H1 (cell line): ENCODE results near the gene INKA2. TPM values are rescaled to one million over a fixed set of nuclear protein-coding genes. Genes with fewer than 3 reads are reported as not detected.
A peak's percentile ranks its signal among the peaks of the same experiment; 100 is the strongest.

Source experiments
- CTCF ChIA-PET: fragments of 300-600 bp; sonication (Branson Sonifier 250); formaldehyde crosslinking; loops from one replicate; lab custom pipeline; 2021; ENCODE audit not compliant: partially characterized antibody; lab: Charles Lee
- POLR2A ChIA-PET: fragments of 300-600 bp; sonication (Branson Sonifier 250); formaldehyde crosslinking; loops from one replicate; lab custom pipeline; 2021; ENCODE audit warnings: inconsistent platforms; ENCODE audit not compliant: partially characterized antibody; lab: Charles Lee
- DNase-seq, 2 experiments: peaks; one replicate each; pipeline versions ENCODE4 v3.0.0 to v3.0.0-alpha.2; 2010 to 2022; ENCODE audit warnings: low spot score in 2 of 2, low read depth in 1 of 2, mixed read lengths in 1 of 2
- FAIRE-seq: peaks from 2 replicates; lab custom pipeline; 2011; peaks lifted over from hg19 to GRCh38; lab: Jason Lieb, UNC
- H2AFZ ChIP-seq: 2 replicates; pipeline ENCODE4 v1.8.1; 2012; ENCODE audit warnings: low read length, inconsistent platforms
- H2AK5ac ChIP-seq: 2 replicates; pipeline ENCODE4 v1.6.1; 2013; ENCODE audit warnings: low read depth, low read length
- H2BK120ac ChIP-seq: replicated peaks from 2 replicates; pipeline ENCODE3; 2013; ENCODE audit warnings: low read depth, low read length, inconsistent platforms
- H2BK12ac ChIP-seq: 2 replicates; pipeline ENCODE4 v1.6.1; 2013; ENCODE audit warnings: low read depth, low read length
- H2BK15ac ChIP-seq: 2 replicates; pipeline ENCODE4 v1.6.1; 2013; ENCODE audit warnings: low read length
- H2BK20ac ChIP-seq: 2 replicates; pipeline ENCODE4 v1.6.1; 2013; ENCODE audit warnings: low read length
- H2BK5ac ChIP-seq: 2 replicates; pipeline ENCODE4 v1.6.1; 2013; ENCODE audit warnings: low read depth, low read length
- H3K14ac ChIP-seq: 2 replicates; pipeline ENCODE4 v1.6.1; 2013; ENCODE audit warnings: inconsistent platforms; ENCODE audit not compliant: insufficient read length
- H3K18ac ChIP-seq: 2 replicates; pipeline ENCODE4 v1.6.1; 2013; ENCODE audit warnings: low read length; ENCODE audit errors: extremely low read depth
- H3K23ac ChIP-seq: 2 replicates; pipeline ENCODE4 v1.6.1; 2013; ENCODE audit warnings: inconsistent platforms; ENCODE audit not compliant: insufficient read length
- H3K23me2 ChIP-seq: 2 replicates; pipeline ENCODE4 v1.6.1; 2013; ENCODE audit warnings: low read depth, low read length
- H3K27ac ChIP-seq: 2 replicates; pipeline ENCODE4 v1.6.1; 2011; ENCODE audit warnings: low read depth, low read length, inconsistent platforms
- H3K27me3 ChIP-seq, 4 experiments: replicated peaks in 1 of 4; 1 replicate in 1 of 4; 2 replicates in 3 of 4; pipeline versions ENCODE4 v1.6.1 to v1.8.1; 2011 to 2013; ENCODE audit warnings: low read length in 3 of 4, mild to moderate bottlenecking in 3 of 4, inconsistent platforms in 2 of 4, mixed read lengths in 2 of 4, moderate library complexity in 1 of 4; ENCODE audit not compliant: control insufficient read depth in 3 of 4, insufficient read depth in 3 of 4; ENCODE audit errors: extremely low read depth in 1 of 4
- H3K36me3 ChIP-seq, 4 experiments: 2 replicates each; pipeline versions ENCODE4 v1.6.1 to v1.8.1; 2011 to 2013; ENCODE audit warnings: mild to moderate bottlenecking in 4 of 4, low read length in 3 of 4, moderate library complexity in 2 of 4, control low read depth in 1 of 4, inconsistent platforms in 1 of 4; ENCODE audit not compliant: insufficient read depth in 4 of 4, control insufficient read depth in 2 of 4
- H3K4ac ChIP-seq: replicated peaks from 2 replicates; pipeline ENCODE3; 2013; ENCODE audit warnings: low read length, low read depth, mixed read lengths, inconsistent platforms; ENCODE audit not compliant: insufficient read length
- H3K4me1 ChIP-seq, 4 experiments: replicated peaks in 1 of 4; 1 replicate in 1 of 4; 2 replicates in 3 of 4; pipeline versions ENCODE4 v1.6.1 to v1.8.1; 2011 to 2013; ENCODE audit warnings: low read length in 3 of 4, inconsistent platforms in 2 of 4, mixed read lengths in 1 of 4; ENCODE audit not compliant: insufficient read depth in 4 of 4, control insufficient read depth in 3 of 4
- H3K4me2 ChIP-seq, 2 experiments: 2 replicates each; pipeline versions ENCODE4 v1.6.1 to v1.8.1; 2011 to 2013; ENCODE audit warnings: low read depth in 2 of 2, low read length in 2 of 2, control low read depth in 1 of 2, inconsistent platforms in 1 of 2, mild to moderate bottlenecking in 1 of 2; ENCODE audit not compliant: insufficient read depth in 1 of 2
- H3K4me3 ChIP-seq, 4 experiments: fragments of 200-600, 300-600 bp in 1 of 4; sonication (generic), shearing (Covaris generic), sonication (Bioruptor Twin) in 1 of 4; 2 replicates each; pipeline versions ENCODE4 v1.5.1 to v1.8.1; 2011 to 2016; ENCODE audit warnings: low read length in 4 of 4, low read depth in 3 of 4, control low read depth in 2 of 4, inconsistent platforms in 2 of 4, mild to moderate bottlenecking in 2 of 4, mixed read lengths in 1 of 4, moderate library complexity in 1 of 4; ENCODE audit not compliant: insufficient read depth in 2 of 4; ENCODE audit errors: extremely low read depth in 1 of 4
- H3K56ac ChIP-seq: replicated peaks from 2 replicates; pipeline ENCODE3; 2013; ENCODE audit warnings: low read depth, mild to moderate bottlenecking, mixed read lengths, low read length, inconsistent platforms; ENCODE audit not compliant: insufficient read length
- H3K79me1 ChIP-seq: 2 replicates; pipeline ENCODE4 v1.6.1; 2013; ENCODE audit warnings: low read depth, low read length, control low read depth
- H3K79me2 ChIP-seq, 2 experiments: 2 replicates each; pipeline versions ENCODE4 v1.6.1 to v1.8.1; 2012 to 2013; ENCODE audit warnings: low read length in 2 of 2, mild to moderate bottlenecking in 2 of 2, inconsistent platforms in 1 of 2; ENCODE audit not compliant: insufficient read depth in 2 of 2, control insufficient read depth in 1 of 2
- H3K9ac ChIP-seq, 4 experiments: replicated peaks in 1 of 4; 1 replicate in 1 of 4; 2 replicates in 3 of 4; pipeline versions ENCODE4 v1.6.1 to v1.8.1; 2011 to 2013; ENCODE audit warnings: low read depth in 3 of 4, low read length in 3 of 4, control low read depth in 2 of 4, mild to moderate bottlenecking in 2 of 4, moderate library complexity in 2 of 4, inconsistent platforms in 1 of 4; ENCODE audit errors: extremely low read depth in 1 of 4
- H3K9me3 ChIP-seq, 2 experiments: 2 replicates each; pipeline versions ENCODE4 v1.6.1 to v1.8.1; 2012 to 2013; ENCODE audit warnings: mild to moderate bottlenecking in 2 of 2, moderate library complexity in 2 of 2, control low read depth in 1 of 2, inconsistent platforms in 1 of 2, low read depth in 1 of 2, low read length in 1 of 2, mixed read lengths in 1 of 2; ENCODE audit not compliant: insufficient read depth in 2 of 2
- H4K20me1 ChIP-seq, 2 experiments: replicated peaks in 1 of 2; 2 replicates each; pipeline versions ENCODE3 to v1.8.1; 2011 to 2013; ENCODE audit warnings: inconsistent platforms in 2 of 2, low read length in 2 of 2, mild to moderate bottlenecking in 1 of 2; ENCODE audit not compliant: insufficient read depth in 2 of 2, control insufficient read depth in 1 of 2
- H4K5ac ChIP-seq: 2 replicates; pipeline ENCODE4 v1.6.1; 2013; ENCODE audit warnings: low read length, low read depth, mixed read lengths, inconsistent platforms; ENCODE audit not compliant: insufficient read length
- H4K8ac ChIP-seq: 2 replicates; pipeline ENCODE4 v1.8.0; 2013; ENCODE audit warnings: mild to moderate bottlenecking, moderate library complexity, low read length, inconsistent platforms; ENCODE audit not compliant: insufficient read depth; ENCODE audit errors: extremely low read depth
- H4K91ac ChIP-seq: replicated peaks from 2 replicates; pipeline ENCODE3; 2013; ENCODE audit warnings: low read length, mixed read lengths, inconsistent platforms; ENCODE audit not compliant: insufficient read length
- BRCA1 ChIP-seq: IDR thresholded peaks from 2 replicates; pipeline ENCODE4 v1.6.1; 2012; ENCODE audit warnings: low read depth, low read length, improper control_type of control experiment
- CBX8 ChIP-seq: fragments of 300-800, 300-1000 bp; sonication (generic); IDR thresholded peaks from 2 replicates; pipeline ENCODE4 v1.7.1; 2016; ENCODE audit warnings: low read depth, low read length, borderline replicate concordance
- CHD2 ChIP-seq: IDR thresholded peaks from 2 replicates; pipeline ENCODE4 v1.6.1; 2012; ENCODE audit warnings: low read length, improper control_type of control experiment
- JUN ChIP-seq: IDR thresholded peaks from 2 replicates; pipeline ENCODE4 v1.6.1; 2011; ENCODE audit warnings: low read depth, mild to moderate bottlenecking, improper control_type of control experiment, low read length
- KDM5A ChIP-seq: fragments of 200-600 bp; IDR thresholded peaks from 2 replicates; pipeline ENCODE4 v1.7.1; 2012; ENCODE audit warnings: mild to moderate bottlenecking, low read length, inconsistent platforms, mixed read lengths
- MAX ChIP-seq: IDR thresholded peaks from 2 replicates; pipeline ENCODE4 v1.6.1; 2012; ENCODE audit warnings: inconsistent platforms
- NRF1 ChIP-seq: IDR thresholded peaks from 2 replicates; pipeline ENCODE4 v1.6.1; 2011; ENCODE audit warnings: mild to moderate bottlenecking, low read depth, low read length, improper control_type of control experiment
- POLR2AphosphoS5 ChIP-seq: IDR thresholded peaks from 2 replicates; pipeline ENCODE4 v1.6.1; 2011; ENCODE audit warnings: low read depth, low read length
- RAD21 ChIP-seq, 2 experiments: IDR thresholded peaks in 1 of 2; conservative IDR thresholded peaks in 1 of 2; 2 replicates each; pipeline ENCODE4 v1.6.1; 2011; ENCODE audit warnings: low read depth in 2 of 2, low read length in 2 of 2, improper control_type of control experiment in 1 of 2, inconsistent platforms in 1 of 2, mild to moderate bottlenecking in 1 of 2, moderate library complexity in 1 of 2
- RXRA ChIP-seq: IDR thresholded peaks from 2 replicates; pipeline ENCODE4 v1.6.1; 2011; ENCODE audit warnings: low read depth, mild to moderate bottlenecking, low read length, moderate library complexity; ENCODE audit not compliant: insufficient read depth
- SRF ChIP-seq: IDR thresholded peaks from 2 replicates; pipeline ENCODE4 v1.6.1; 2011; ENCODE audit warnings: mild to moderate bottlenecking, low read depth, low read length, moderate library complexity
- YY1 ChIP-seq: IDR thresholded peaks from 2 replicates; pipeline ENCODE4 v1.6.1; 2011; ENCODE audit warnings: low read depth, mild to moderate bottlenecking, low read length
- whole genome bisulfite sequencing, 2 experiments: shearing (Covaris generic) in 1 of 2; methylation state at CpG; one replicate each; pipeline versions ENCODE4 v1.1.6 to v1.1.7; 2013 to 2015; ENCODE audit warnings: low lambda C conversion rate in 2 of 2, mixed read lengths in 2 of 2, inconsistent platforms in 1 of 2, low coverage in 1 of 2, missing lambda C conversion rate in 1 of 2; ENCODE audit not compliant: insufficient replicate concordance in 2 of 2, insufficient coverage in 1 of 2, insufficient read length in 1 of 2; ENCODE audit errors: extremely low coverage in 1 of 2, missing lambda C conversion rate in 1 of 2; 5-methylcytosine and 5-hydroxymethylcytosine counted together
- polyA plus RNA-seq, 7 experiments: library from polyadenylated mRNA; depleted of rRNA in 3 of 7; stranded (reverse) in 5 of 7; unstranded in 2 of 7; fragments of >200 nt in 5 of 7; fragments of 200-250 nt in 2 of 7; gene quantifications; 1 replicate in 5 of 7; 2 replicates in 1 of 7; 4 replicates in 1 of 7; pipeline versions ENCODE4 v1.2.1 to v1.2.3, GENCODE V29; 2011 to 2013; ENCODE audit warnings: missing spikeins in 2 of 7, mixed read lengths in 2 of 7
- total RNA-seq: library from RNA; stranded (reverse); fragmentation: NEBNext Ultra II Directional; extraction: Animal tissue kit (Norgen Biotek cat#: 25700); gene quantifications from 2 replicates; pipeline ENCODE4 v1.2.1, GENCODE V29; 2021

Gene INKA2
- total and polyA plus RNA-seq, 2 of the 8 experiments (the other 6 are each of a cell fraction or from before 2014, with no cell fraction given), result 4.2 to 11.5 TPM

GRCh38 chr1:111733183-111733991, 5.8 kb downstream of the INKA2 start:
- Histone ChIP-seq H3K9me3 (no peaks in the 10 kb centered on the region), H3K56ac (no peak overlapping the region), H3K79me1 (peaks cover 17% of the 10 kb centered on the region), H3K4me2 (no peak overlapping the region), H3K4me1 (peaks cover 19 to 36% (median 28%) of the 10 kb centered on the region in 4 experiments), H2BK20ac (no peak overlapping the region), H2AK5ac (no peak overlapping the region), H3K4me3 (no peak overlapping the region), H3K79me2 (peaks cover 0 to 62% of the 10 kb centered on the region in 2 experiments; a peak in 3 of 4 replicates), H3K27ac (no peak overlapping the region), H3K36me3 (peaks cover 0 to 3% (median 1%) of the 10 kb centered on the region in 4 experiments; a peak in 3 of 8 replicates), H3K9ac (no peak overlapping the region), H4K20me1 (peaks cover 3 to 10% of the 10 kb centered on the region in 2 experiments), H4K8ac (no peak overlapping the region), H3K14ac (no peak overlapping the region), H4K5ac (no peak overlapping the region), H2BK12ac (no peak overlapping the region), H3K4ac (no peak overlapping the region), H3K27me3 (no peaks in the 10 kb centered on the region; a peak in 1 of 7 replicates), H3K18ac (no peak overlapping the region), H3K23me2 (peaks cover 6% of the 10 kb centered on the region; the same call in 1 of the 2 replicates), H2BK5ac (no peak overlapping the region), H2AFZ (no peak overlapping the region), H4K91ac (no peak overlapping the region), H2BK120ac (no peak overlapping the region), H3K23ac (no peak overlapping the region), H2BK15ac (no peak overlapping the region)
- FAIRE-seq (no peak), DNase-seq (peak in 1 of 2 experiments; percentile 29)
- ChIA-PET POLR2A (interaction anchor here (19.0 kb wide), 1 partner anchor 12 kb away, joined by 343 read pairs; no protein-coding TSS in a partner anchor), CTCF (interaction anchor here (0.7 to 42.0 kb wide), 5 partner anchors 4 to 253 kb away, joined by 3 to 1070 read pairs (median 3); partner anchors contain the start of genes DDX20 and INKA2)
- 95% methylated on average over 9 of the region's 9 CpGs; no CpG with 5 or more reads in 1 of the 2 experiments for WGBS, 2 experiments
- TF ChIP-seq SRF (no peak), RXRA (no peak), CBX8 (no peak), BRCA1 (no peak), NRF1 (no peak), MAX (no peak), YY1 (no peak), KDM5A (no peak), POLR2AphosphoS5 (no peak), JUN (no peak), CHD2 (no peak), RAD21 (IDR thresholded peaks at IDR 0.05 in 1 of 2, conservative IDR thresholded peaks at IDR 0.05 in 1 of 2; ENCODE audit: low read depth in 2 of 2, low read length in 2 of 2) (no peak)
